Renal cortical epithelial cell (primary cell): ENCODE results near the gene CABCOCO1. TPM values are rescaled to one million over a fixed set of nuclear protein-coding genes. Genes with fewer than 3 reads are reported as not detected.
"Not testable (repeated sequence)": the region's sequence is repeated elsewhere in the genome, so short reads cannot be mapped to it uniquely, and the experiment has no call there.

ENCODE experiments used
- DNase-seq: peaks from one replicate; pipeline ENCODE4 v3.0.0-alpha.2; 2011; ENCODE audit warnings: low read depth
- total RNA-seq: library from RNA; depleted of rRNA; stranded (reverse); fragments of >200 nt; gene quantifications from 2 replicates; pipeline ENCODE4 v1.2.3, GENCODE V29; 2014

Gene CABCOCO1
- total RNA-seq, 1 donor from 2014 or later: 2.5 TPM

- not testable (repeated sequence) for DNase-seq
Observed at GRCh38 chr10:61712105-61712504, 49.4 kb downstream of the CABCOCO1 start.

GRCh38 chr10:61719475-61719874 is 56.7 kb downstream of the CABCOCO1 start:
- DNase-seq: not testable (repeated sequence)

GRCh38 chr10:61719906-61720305 is 57.2 kb downstream of the CABCOCO1 start:
- no peak for DNase-seq

- DNase-seq: no peak
Observed at GRCh38 chr10:61721431-61721830, 58.7 kb downstream of the CABCOCO1 start.

- not testable (repeated sequence) for DNase-seq
Observed at GRCh38 chr10:61725221-61725620, 62.5 kb downstream of the CABCOCO1 start.

- no peak for DNase-seq
Observed at GRCh38 chr10:61729596-61729995, 66.9 kb downstream of the CABCOCO1 start.

GRCh38 chr10:61730671-61731070 is 67.9 kb downstream of the CABCOCO1 start:
- DNase-seq: no peak

GRCh38 chr10:61731638-61732037 is 68.9 kb downstream of the CABCOCO1 start:
- DNase-seq: no peak

- no peak for DNase-seq
Observed at GRCh38 chr10:61732629-61733278, 70.0 kb downstream of the CABCOCO1 start.

- DNase-seq: peak; percentile 69
Observed at GRCh38 chr10:61733358-61733940, 70.7 kb downstream of the CABCOCO1 start.

- no peak for DNase-seq
Observed at GRCh38 chr10:61735882-61736281, 73.2 kb downstream of the CABCOCO1 start.

- not testable (repeated sequence) for DNase-seq
Observed at GRCh38 chr10:61737455-61737854, 74.7 kb downstream of the CABCOCO1 start.

GRCh38 chr10:61742812-61743211 is 80.1 kb downstream of the CABCOCO1 start:
- DNase-seq: no peak

- no peak for DNase-seq
Observed at GRCh38 chr10:61744469-61744868, 81.7 kb downstream of the CABCOCO1 start.

- DNase-seq: no peak
Observed at GRCh38 chr10:61746377-61746776, 83.6 kb downstream of the CABCOCO1 start.

GRCh38 chr10:61747307-61747706 is 84.6 kb downstream of the CABCOCO1 start:
- DNase-seq: no peak

GRCh38 chr10:61749291-61749690 is 86.6 kb downstream of the CABCOCO1 start:
- no peak for DNase-seq

GRCh38 chr10:61750943-61751471 is 88.3 kb downstream of the CABCOCO1 start:
- DNase-seq: peak; percentile 80

- DNase-seq: no peak
Observed at GRCh38 chr10:61751599-61751998, 88.9 kb downstream of the CABCOCO1 start.

- peak; percentile 98 for DNase-seq
Observed at GRCh38 chr10:61752111-61753011, 89.6 kb downstream of the CABCOCO1 start.

- no peak for DNase-seq
Observed at GRCh38 chr10:61753453-61753852, 90.7 kb downstream of the CABCOCO1 start.
